Activated gamma-delta T cell treated with anti-CD3 and anti-CD28 coated beads, Interleukin-2, amount 50 U/mL, for 16 hours (primary cell): Measurements from ENCODE around the gene DYSF.

Experiments used
- DNase-seq: peaks from one replicate; pipeline ENCODE4 v3.0.0-alpha.2; 2020; ENCODE audit warnings: low read depth

The DYSF gene

DNA sequence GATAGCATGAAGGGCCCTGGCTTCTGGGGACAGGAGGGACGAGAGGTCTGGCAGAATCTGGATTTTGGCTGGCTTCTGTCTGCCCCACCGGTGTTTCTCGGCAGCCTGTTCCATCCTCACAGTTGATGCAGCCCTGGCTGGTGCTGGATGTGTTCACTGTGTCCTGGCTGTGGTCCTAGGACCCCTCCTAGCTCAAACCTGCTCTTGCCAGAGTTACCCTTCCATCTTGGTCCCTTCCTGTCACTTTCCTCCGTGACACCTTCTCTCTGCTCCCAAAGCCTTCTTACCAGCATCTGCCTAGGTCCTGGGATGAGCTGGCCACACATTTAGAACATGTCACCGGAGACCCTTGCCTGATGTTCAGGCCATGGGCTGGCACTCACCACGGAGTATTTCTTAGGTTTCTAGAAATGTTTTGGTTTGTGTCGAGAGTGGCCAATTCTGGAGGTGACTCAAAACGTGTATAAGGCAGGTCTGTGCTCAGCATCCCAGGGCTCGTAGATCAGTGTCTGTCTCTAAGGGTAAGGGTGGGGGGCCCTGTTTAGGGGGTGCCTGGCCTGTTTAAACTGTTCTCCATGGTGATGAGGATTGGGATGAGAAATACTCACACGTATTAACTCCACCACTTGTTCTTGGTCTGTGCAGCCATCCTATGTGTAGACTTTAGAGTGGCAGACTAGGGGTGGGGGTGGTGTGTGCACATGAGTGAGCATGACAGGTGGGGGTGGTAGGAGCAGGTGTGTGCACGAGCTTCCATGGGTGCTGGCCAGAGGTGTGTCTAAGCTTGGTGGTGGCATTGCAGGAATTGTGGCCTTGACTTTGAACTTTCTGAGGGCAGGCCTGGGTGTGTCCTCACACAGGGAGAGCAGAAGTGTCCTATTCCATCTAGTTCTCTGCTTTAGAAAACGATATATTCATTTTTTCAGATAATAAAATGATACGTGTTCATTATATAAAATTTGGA, 162.7 kb downstream of the DYSF start:
- no peak for DNase-seq

DNA sequence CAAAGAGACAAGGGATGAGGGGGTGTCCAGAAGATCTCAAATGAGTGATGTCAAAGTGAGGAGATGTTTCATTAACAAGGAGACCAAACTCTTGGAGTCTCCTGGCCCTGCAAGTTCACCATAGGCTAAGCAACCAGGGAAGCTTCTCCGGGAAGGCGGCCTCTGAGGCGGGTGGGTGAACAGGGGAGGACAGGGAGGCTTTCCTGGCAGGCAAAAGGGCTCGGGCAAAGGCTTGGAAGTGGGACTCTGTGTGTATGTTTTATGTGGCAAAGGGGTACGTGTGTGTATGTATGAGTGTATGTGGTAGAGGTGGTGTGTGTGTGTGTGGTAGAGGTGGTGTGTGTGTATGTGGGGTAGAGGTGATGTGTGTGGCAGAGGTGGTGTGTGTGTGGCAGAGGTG, 163.9 kb downstream of the DYSF start:
- DNase-seq, result no peak

DNA sequence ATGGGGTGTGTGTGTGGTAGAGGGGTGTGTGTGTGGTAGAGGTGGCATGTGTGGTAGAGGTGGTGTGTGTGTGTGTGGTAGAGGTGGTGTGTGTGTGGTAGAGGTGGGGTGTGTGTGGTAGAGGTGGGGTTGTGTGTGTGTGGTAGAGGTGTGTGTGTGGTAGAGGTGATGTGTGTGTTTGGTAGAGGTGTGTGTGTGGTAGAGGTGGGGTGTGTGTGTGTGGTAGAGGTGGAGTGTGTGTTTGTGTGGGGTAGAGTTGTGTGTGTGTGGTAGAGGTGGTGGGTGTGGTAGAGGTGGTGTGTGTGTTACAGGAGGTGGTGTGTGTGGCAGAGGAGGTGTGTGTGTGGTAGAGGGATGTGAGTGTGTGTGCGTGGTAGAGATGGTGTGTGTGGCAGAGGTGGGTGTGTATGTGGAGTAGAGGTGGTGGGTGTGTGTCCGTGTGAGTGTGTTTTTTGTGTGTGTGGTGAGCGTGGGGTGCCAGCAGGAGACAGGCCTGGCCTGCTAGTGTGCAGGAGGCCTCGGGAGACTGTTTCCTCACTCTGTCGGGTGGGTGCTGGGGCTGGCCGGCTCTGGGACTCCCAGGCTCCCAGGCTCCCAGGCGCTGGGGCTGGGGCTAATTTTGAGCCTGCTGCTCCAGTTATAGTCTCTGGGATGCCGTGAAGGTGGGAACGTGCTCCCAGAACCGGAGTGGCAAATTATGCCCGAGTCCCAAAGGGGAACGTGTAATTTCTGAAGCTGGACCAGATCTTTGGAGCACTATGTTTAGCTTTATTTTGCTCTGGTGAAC, 165.2 kb downstream of the DYSF start:
- DNase-seq, result no peak

DNA sequence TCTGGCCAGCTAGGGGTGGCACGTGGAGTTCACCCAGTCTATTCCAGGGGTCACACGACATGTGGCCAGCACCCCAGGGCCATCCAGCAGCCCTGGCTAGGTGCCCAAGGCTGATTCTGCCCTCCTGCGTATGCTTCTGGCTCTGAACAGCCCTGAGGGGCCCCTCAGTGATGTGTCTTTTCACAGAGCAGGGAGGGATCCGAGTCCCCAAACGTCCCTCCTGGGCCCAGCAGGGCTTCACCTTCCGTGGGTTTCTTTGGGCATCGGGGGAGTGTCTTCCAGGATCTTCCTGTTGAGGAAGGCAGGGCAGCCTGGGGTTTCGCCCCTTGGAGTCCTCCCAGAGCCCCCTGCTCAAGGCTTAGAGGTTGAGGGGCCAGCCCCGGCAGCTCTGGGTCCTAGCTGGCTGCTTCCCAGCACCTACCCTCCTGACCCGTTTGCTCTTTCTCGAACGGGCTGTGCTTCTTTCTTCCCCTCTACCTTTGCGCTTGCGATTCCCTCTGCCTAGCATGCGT, 165.9 kb downstream of the DYSF start:
- no peak for DNase-seq

DNA sequence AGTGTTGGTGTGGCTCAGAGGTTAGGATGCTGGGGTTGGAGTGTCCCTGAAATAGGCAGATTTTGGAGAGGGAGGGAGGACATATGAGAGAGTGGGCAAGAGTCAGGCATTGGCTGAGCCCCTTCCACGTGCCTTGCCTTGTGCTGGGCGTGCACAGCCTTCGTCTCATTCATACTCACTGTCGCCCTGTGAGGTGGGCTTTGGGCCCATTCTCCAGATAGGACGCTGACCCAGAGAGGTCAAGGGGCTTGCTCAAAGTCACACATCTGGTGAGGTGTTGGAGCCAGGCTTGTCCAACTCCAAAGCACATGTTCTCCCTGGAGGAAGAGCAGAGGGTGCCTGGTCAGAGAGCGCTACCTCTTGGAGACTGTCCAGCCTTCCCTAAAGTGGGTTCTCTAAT, 166.8 kb downstream of the DYSF start:
- no peak for DNase-seq

DNA sequence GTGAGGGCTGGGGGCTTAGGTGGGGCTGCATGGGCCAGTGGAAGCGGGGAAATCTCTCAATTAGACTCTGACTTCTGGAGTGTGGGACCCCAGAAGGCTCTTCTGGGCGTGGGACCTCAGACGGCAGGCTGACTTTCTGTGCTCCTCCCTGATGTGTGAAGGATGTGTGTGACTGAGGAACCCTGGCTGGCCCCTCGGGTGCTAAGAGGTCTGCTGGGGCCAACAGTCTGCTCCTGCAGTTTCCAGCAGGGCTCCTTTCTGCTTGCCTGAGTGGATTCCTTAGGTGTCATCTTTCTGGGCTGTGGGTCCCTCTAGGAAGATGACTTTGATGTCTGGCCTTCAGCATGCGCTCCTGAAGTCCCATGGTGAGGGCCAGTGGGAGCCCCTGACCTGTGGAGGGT, 167.5 kb downstream of the DYSF start:
- DNase-seq, result no peak

DNA sequence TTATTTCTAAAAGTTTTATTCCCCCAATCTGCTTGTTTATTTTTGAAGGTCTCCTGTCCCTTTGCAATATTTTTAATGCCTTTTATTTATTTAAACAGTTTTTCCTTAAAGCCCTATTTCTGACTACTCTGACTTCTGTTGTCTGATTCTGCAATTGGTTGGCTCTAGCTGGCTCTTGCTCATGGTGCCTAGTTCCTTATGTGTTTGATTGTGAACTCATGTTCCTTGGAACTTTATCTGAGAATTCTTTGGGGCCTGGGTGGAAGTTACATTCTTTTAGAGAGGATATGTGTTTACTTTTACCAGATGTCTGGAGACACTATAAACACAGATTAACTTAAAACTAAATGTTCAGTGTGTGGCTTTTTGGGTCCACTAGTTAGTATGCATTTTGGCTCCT, 175.9 kb downstream of the DYSF start:
- DNase-seq, result no peak

DNA sequence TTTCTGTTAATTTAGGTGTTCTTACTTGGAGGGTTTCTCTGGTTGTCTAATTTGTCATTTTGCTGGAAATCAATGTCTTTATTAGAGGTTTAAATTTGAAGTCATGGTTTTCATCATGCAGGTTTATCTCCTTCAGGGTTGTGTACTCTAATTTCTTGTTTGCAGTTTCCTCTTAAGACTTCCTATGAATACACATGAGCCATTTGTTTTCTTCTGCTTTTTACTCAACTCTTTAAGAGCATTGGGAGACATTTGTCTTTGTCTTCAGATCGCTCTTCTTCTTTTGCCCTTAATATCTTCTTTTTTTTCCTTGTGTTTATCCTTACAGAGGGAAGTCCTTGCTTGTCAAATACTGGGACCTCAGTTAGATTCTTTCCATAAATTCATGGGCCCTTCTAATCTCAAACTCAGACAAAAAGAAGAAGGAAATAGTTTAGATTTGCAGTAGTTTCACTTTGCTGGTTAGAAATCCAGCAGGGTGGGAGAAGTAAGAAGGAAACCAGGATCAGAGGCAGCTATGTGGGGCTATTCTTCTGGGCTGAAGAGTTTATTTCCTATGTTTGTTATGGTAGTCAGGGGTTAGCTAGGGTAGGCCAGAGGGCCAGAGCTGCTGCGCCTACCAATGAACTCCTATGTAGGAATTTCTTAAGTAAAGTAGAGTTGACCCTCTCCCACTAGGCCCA, 176.6 kb downstream of the DYSF start:
- DNase-seq, result no peak

DNA sequence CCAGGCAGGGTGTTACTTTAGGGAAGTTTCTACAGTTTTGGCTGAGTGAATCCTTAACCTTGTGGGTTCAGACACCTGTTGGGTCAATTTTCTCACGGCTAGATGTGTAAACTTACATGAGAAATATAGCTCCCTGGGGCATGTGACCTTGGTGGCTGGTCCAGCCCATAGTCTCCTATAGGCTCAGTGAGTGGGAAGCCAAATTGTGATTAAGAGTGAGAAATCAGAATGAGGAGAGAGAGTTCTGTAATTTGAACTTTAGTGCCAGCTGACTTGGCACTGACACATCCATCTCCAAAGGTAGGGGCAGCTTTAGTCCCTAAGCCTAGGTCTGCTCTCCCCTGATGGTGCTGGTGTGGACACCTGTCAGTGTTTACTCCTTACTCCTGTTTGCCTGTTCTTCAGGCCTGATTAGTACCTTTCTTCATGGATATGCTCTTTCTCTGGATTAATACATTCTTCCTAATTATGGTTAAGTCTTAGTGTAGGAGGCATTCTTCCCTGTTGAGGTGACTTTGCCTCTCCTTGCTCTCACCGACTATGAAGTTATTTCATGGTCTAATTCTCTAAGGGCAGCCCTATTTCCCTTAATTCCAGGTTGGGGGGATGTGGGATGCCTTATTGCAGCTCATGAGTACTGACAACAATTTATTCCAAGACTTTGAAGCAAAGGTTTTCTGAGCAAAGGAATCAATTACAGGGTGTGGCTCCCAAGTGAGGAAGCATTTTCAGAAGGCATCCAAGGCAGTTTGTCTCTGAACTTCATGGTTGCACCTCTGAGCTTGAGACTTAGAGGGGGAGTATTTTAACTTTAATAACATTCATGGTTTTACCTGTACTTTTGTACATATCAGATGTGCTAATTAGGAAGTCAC, 177.3 kb downstream of the DYSF start:
- no peak for DNase-seq

DNA sequence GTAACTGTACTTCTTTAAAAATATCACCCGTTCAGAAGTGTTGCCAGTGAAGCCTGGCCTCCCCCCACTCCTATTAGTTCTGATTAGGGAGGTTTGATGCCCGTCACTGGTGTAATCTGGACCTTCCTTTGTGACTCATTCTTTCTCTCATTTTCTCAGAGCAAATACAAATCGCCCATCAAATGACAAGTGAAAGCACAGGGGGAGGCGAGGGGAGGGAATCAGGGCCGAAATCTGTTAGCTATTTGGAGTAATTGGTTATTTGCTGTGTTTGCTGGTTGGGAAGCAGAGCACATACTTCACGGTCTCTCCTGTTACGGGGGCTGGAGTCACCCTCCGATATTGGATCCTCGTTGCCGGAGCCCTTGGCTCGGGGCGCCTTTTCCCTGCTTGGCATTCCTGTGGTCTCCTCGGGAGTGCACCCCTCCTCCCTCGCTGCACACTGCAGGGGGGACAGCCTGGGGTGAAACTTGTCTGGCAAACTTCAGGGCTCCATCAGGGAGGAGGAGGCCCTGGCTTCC, 178.1 kb downstream of the DYSF start:
- no peak for DNase-seq

DNA sequence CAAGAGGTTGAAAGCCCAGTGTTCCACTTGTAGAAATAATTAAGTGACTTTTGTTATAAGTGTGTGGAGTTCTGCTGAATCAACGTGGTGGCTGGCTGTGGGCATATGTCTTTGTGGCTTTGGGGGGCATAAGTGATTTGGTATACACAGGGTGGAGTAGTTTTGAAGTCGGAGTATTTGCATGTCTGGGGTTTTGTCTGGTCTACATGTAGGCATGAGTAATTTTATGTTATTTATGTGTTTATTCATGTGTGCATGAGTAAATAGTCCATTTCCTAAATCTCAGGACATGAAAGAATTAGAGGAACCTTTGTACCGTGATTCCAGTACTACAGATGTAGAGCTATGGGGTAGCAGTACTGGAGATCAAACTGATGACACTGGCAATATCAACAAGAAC, 179.7 kb downstream of the DYSF start:
- DNase-seq, result no peak

DNA sequence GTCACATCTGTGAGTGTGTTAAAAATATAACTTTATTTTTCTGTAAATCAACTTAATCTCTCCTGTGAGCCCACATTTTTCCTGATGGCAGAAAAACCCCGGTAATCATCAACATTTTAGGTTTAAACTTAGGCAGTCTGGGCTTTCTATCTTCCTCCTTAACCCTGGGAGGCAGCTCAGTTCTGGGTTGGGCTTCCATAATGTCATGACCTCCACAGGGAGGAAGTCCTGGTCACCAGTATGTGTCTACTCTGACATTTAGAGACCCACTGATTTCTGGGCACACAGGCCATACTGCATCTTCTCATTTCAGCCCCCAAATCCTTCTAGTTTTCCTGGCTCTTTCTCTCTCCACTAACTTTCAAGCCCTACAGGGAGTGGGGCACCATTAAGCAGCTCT, 181.2 kb downstream of the DYSF start:
- DNase-seq, result no peak

DNA sequence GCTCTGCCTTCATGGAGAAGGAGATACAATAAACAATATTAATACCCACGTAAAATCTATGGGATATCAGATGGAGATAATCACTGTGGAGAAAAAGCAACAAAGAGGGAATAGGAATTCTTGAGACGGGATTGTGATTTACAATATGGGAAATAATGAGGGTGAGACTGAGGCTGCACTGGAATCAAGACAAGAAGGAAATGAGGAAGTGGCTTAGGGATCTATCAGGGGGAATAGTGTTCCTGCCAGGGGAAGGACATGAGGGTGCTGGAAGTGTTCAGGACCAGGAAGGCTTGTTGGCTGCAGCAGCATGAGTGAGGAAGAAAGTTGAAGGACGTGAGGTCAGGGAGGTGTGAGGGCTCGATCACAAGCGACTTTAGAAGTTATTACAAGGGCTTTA, 182.4 kb downstream of the DYSF start:
- no peak for DNase-seq

DNA sequence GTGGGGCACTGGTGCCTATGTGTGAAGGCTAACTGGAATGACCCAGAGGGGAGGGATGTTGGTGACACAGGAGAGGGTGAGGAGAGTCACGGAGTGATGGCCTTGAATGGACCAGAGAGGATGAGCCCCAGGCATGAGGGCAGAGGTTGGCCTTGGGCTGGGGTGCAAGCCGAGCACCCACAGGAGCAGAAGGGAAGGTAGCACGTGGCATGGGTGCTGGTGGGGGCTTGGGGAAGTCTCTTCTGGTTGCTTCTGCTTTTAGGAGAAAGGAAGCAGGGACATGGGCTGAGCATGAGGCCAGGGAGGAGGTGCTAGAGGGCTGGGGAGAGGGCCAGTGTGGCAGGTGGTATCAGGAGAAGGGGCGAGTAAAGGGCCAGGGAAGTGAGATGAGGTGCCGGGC, 183.8 kb downstream of the DYSF start:
- no peak for DNase-seq

DNA sequence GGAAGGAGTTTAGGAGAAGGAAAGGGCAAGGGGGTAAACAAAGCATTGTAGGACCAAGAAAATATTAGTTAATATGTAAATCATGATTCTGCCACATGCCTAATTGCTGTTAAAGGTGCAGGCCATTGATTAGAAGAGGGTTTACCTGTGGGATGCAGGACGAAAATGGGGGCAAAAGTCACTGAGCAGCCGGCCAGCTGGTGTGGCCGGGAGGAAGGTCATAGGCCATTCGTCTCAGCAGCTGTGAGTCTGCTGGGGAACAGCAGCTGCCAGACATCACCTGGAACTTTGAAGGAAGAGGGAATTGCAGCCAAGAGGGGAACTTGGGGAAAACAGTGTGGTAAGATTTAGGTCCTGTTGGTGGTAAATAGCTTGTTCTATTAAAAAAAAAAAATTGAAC, 184.4 kb downstream of the DYSF start:
- no peak for DNase-seq

DNA sequence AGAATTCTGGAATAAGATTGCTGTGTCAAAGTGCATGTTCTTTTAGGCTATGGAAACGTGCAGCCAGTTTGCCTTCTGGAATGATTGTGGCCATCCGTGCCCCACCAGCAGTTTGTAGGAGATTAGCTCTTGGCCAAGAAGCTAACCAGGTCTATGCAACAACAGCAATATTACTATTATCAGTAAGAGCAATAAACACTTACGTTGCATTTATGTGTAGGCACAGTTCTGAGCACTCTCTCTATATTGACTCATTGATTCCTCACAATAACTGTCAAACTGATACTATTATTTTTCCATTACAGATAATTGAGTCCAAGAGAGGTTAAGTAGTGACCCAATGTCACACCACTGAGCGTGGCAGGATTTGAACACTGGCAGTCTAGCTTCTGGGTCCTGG, 186.4 kb downstream of the DYSF start:
- DNase-seq, result no peak

DNA sequence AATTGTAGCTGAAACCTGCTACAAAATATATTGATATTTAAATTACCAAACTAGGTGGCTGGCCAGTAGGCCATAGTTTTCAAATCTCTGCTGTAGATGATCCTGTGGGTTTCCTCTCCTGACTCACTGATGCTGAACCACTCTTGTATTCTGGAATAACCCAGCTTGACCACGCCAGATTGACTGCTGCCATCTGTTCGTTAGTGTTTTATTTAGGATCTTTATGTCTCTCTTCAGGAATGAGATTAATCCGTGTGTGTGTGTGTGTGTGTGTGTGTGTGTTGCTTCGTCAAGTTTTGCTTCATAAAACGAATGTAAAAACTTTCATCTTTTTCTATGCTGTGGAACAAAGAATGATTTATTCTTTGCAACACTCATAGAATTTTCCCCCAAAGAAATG, 187.1 kb downstream of the DYSF start:
- no peak for DNase-seq

DNA sequence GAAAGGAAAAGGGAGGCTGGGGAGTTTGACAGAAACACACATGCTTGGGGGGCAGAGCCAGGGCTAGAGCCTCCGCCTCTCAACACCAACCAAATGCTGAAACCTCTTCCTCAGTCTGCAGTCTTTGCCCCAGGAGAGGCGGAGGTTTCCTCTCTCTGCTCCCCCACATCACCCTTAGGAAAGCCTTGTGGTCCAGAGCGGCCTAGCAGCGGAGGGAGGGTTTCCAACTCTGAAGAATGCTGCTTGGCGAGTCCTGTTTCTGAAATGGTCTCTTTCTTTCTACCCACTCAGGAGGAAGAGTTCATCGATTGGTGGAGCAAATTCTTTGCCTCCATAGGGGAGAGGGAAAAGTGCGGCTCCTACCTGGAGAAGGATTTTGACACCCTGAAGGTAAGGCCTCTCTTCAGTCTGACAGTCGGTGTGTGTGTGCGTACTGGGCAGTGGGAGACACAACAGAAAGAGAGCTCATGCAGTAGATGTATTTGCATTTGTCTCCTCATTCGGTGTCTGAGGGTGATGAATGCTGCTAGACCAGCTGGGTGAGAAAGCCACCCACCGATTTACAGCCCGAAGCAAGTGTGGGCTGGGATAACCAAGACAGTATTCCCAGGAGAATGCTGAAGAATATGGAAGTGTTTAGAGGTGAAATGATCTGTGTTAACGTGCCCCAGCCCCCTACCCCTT, 190.5 kb downstream of the DYSF start:
- DNase-seq, result no peak

DNA sequence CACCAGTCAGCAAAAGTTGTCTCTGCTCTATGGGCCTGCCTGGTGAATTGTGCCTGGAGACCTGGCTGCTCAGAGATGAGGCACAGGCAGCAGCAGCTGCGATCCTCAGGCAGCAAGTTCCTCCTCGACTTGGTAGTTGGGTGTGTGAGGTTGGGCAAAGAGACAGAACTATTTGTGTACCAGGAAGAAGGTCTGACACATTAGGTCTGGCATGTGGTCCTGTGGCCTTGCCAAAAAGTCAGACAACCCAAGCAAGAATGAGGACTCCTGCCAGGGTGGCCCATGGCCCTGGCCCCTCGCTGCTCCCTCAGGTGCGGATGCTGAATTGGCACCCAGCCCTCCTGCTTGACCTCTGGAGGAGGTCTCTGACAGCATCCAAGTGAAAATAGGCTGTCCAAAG, 192.7 kb downstream of the DYSF start:
- DNase-seq, result no peak

DNA sequence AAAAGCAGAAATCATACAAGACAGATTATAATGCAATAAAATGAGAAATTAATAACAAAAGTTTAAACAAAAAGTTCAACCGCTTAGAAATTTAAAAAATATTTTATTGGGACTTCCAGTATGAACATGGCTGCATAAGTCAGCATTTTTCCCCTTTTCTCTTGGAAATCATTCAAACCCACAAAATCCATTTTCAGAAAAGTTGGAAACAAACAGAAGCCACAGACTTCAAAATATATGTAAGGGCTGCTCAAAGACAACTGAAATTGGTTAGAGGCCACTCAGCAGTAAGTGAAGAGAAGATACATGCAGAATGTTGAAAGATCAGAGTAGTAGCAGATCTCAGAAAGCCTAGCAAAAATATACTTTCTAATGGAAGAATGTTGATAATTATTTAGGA, 194.0 kb downstream of the DYSF start:
- no peak for DNase-seq

DNA sequence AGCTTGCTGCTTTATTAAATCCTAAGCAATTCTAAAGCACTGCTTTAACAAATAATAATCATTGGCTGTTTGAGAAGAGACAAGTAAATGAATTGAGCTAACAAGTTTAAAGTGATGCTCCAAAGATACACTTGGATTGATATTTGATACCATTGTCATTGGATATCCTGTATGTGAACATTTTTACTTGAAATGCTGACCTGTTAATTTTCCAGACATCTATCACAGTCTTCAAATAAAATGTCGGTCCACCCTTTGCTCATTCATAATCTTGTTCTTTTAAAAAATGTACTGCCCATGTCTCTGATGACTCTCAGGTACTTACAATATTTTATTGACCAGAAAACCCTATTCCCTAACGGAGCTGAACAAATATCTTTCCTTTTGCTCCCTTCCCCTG, 202.1 kb downstream of the DYSF start:
- no peak for DNase-seq
